ENCODE measurements around the gene ABCB8. TPM values are rescaled to one million over a fixed set of nuclear protein-coding genes. Genes with fewer than 3 reads are reported as not detected.

The ABCB8 gene
- total and polyA plus RNA-seq, 9 of the 15 experiments (the other 6 are each of a cell fraction or from before 2014, with no cell fraction given): 7.6 to 106 (median 36.3) TPM

GRCh38 chr7:151025924-151026671, 2.2 kb upstream of the ABCB8 start (continued):
- TF ChIP-seq DNMT1 (IDR thresholded peaks at IDR 0.05): no peak
- no peak for TF ChIP-seq BCLAF1 (IDR thresholded peaks at IDR 0.05; ENCODE audit: borderline replicate concordance in 1 of 2, control insufficient read depth in 1 of 2, low read depth in 2 of 2, low read length in 1 of 2)
- TF ChIP-seq ZNF212 (CRISPR knock-in tag; IDR thresholded peaks at IDR 0.05): no peak
- peak; percentile 58 for TF ChIP-seq ZNF592 (IDR thresholded peaks at IDR 0.05)
- no peak for TF ChIP-seq ZNF707 (CRISPR knock-in tag; conservative IDR thresholded peaks at IDR 0.05)
- TF ChIP-seq RFX7 (CRISPR knock-in tag; IDR thresholded peaks at IDR 0.05): no peak
- no peak for TF ChIP-seq GTF2F1 (IDR thresholded peaks at IDR 0.05; ENCODE audit: low read depth, low read length)
- no peak for TF ChIP-seq HIVEP1 (CRISPR knock-in tag; IDR thresholded peaks at IDR 0.05)
- no peak for TF ChIP-seq ARHGAP35 (IDR thresholded peaks at IDR 0.05; ENCODE audit: partially characterized antibody)

All from K562 (cell line).